HepG2 (cell line): ENCODE measurements around the gene NCOA1. TPM values are rescaled to one million over a fixed set of nuclear protein-coding genes. Genes with fewer than 3 reads are reported as not detected.

Experiments
- BORCS8-MEF2B ChIP-seq: sonication (generic); formaldehyde crosslinking; IDR thresholded peaks from 2 replicates; pipeline ENCODE4 v1.8.0; 2022; ENCODE audit warnings: mild to moderate bottlenecking, missing genetic modification reagents
- BRD4 ChIP-seq: sonication (generic); formaldehyde crosslinking; IDR thresholded peaks from 2 replicates; pipeline ENCODE4 v1.4.0; 2020; ENCODE audit warnings: missing genetic modification reagents
- DMAP1 ChIP-seq: IDR thresholded peaks from 2 replicates; pipeline ENCODE4 v1.6.1; 2016
- EED ChIP-seq: sonication (generic); formaldehyde crosslinking; IDR thresholded peaks from 2 replicates; pipeline ENCODE4 v1.5.0; 2020; ENCODE audit warnings: mild to moderate bottlenecking, missing genetic modification reagents
- HNF4A ChIP-seq: sonication (generic); formaldehyde crosslinking; IDR thresholded peaks from 2 replicates; pipeline ENCODE4 v1.4.0; 2020; ENCODE audit warnings: missing genetic modification reagents
- MATR3 ChIP-seq: sonication (generic); formaldehyde crosslinking; IDR thresholded peaks from 2 replicates; pipeline ENCODE4 v1.4.0; 2020; ENCODE audit warnings: missing genetic modification reagents
- MED13 ChIP-seq: sonication (generic); formaldehyde crosslinking; IDR thresholded peaks from 2 replicates; pipeline ENCODE4 v1.5.0; 2020; ENCODE audit warnings: missing genetic modification reagents
- MTA1 ChIP-seq: sonication (generic); formaldehyde crosslinking; IDR thresholded peaks from 2 replicates; pipeline ENCODE4 v1.4.0; 2020; ENCODE audit warnings: missing genetic modification reagents, mild to moderate bottlenecking, borderline replicate concordance
- MXD4 ChIP-seq: IDR thresholded peaks from 2 replicates; pipeline ENCODE4 v1.6.1; 2016; ENCODE audit warnings: mild to moderate bottlenecking, missing biosample characterization, missing genetic modification reagents
- NFRKB ChIP-seq: fragments of 450-650 bp; IDR thresholded peaks from 2 replicates; pipeline ENCODE4 v1.6.1; 2017
- NR2F6 ChIP-seq, 2 experiments: IDR thresholded peaks; 2 replicates each; pipeline ENCODE4 v1.6.1; 2016; ENCODE audit warnings: antibody characterized with exemption in 1 of 2, mild to moderate bottlenecking in 1 of 2
- YEATS4 ChIP-seq: sonication (generic); formaldehyde crosslinking; IDR thresholded peaks from 2 replicates; pipeline ENCODE4 v1.4.0; 2020; ENCODE audit warnings: missing genetic modification reagents, borderline replicate concordance
- YY1 ChIP-seq: IDR thresholded peaks from 2 replicates; pipeline ENCODE4 v1.6.1; 2011; ENCODE audit warnings: low read length, low read depth, moderate library complexity, mild to moderate bottlenecking; ENCODE audit not compliant: insufficient read depth, insufficient replicate concordance
- ZNF207 ChIP-seq: fragments of 450-650 bp; IDR thresholded peaks from 2 replicates; pipeline ENCODE4 v1.6.1; 2016; ENCODE audit warnings: antibody characterized with exemption, borderline replicate concordance
- ZNF326 ChIP-seq: sonication (generic); formaldehyde crosslinking; IDR thresholded peaks from 2 replicates; pipeline ENCODE4 v1.4.0; 2020; ENCODE audit warnings: missing genetic modification reagents, borderline replicate concordance
- ZNF747 ChIP-seq: sonication (generic); formaldehyde crosslinking; IDR thresholded peaks from 2 replicates; pipeline ENCODE4 v1.8.1; 2023; ENCODE audit warnings: missing genetic modification reagents, mild to moderate bottlenecking, borderline replicate concordance
- ZNF788 ChIP-seq: sonication (generic); formaldehyde crosslinking; IDR thresholded peaks from 2 replicates; pipeline ENCODE4 v1.5.0; 2020; ENCODE audit warnings: mild to moderate bottlenecking, missing genetic modification reagents, borderline replicate concordance
- ZNF879 ChIP-seq: sonication (generic); formaldehyde crosslinking; IDR thresholded peaks from 2 replicates; pipeline ENCODE4 v1.8.1; 2023; ENCODE audit warnings: missing genetic modification reagents
- polyA plus RNA-seq, 8 experiments: library from polyadenylated mRNA; depleted of rRNA in 3 of 8; stranded (reverse) in 7 of 8; unstranded in 1 of 8; fragments of >200 nt; fragmentation: Illumina TruSeq in 4 of 8; extraction: Trizol in 4 of 8; gene quantifications; 2 replicates each; pipeline versions ENCODE4 v1.2.1 to v1.2.3, GENCODE V29; 2011 to 2016; ENCODE audit warnings: low read depth in 4 of 8, missing spikeins in 1 of 8, mixed read lengths in 1 of 8; ENCODE audit not compliant: insufficient read depth in 1 of 8
- total RNA-seq, 5 experiments: library from RNA; depleted of rRNA; stranded (reverse); fragments of >200 nt; fragmentation: Illumina TruSeq; extraction: Trizol; gene quantifications; 2 replicates each; pipeline ENCODE4 v1.2.3, GENCODE V29; 2016; ENCODE audit warnings: low read depth in 1 of 5
- TF ChIP-seq, protein P1 (sequence below), 2 experiments: fragments of 450-650 bp in 1 of 2; sonication (generic) in 1 of 2; formaldehyde crosslinking; IDR thresholded peaks; 2 replicates each; pipeline versions ENCODE4 v1.5.0 to v1.8.0; 2020 to 2022; ENCODE audit warnings: mild to moderate bottlenecking in 1 of 2, missing genetic modification reagents in 1 of 2
- TF ChIP-seq, protein P2 (sequence below): IDR thresholded peaks from 2 replicates; pipeline ENCODE4 v1.6.1; 2018; ENCODE audit warnings: missing genetic modification reagents, mild to moderate bottlenecking, missing compliant biosample characterization
- TF ChIP-seq, protein P3 (sequence below): sonication (generic); formaldehyde crosslinking; IDR thresholded peaks from 2 replicates; pipeline ENCODE4 v1.5.1; 2020; ENCODE audit warnings: missing genetic modification reagents, mild to moderate bottlenecking, borderline replicate concordance
- TF ChIP-seq, protein P4 (sequence below): sonication (generic); formaldehyde crosslinking; IDR thresholded peaks from 2 replicates; pipeline ENCODE4 v1.5.0; 2020; ENCODE audit warnings: mild to moderate bottlenecking, missing genetic modification reagents, borderline replicate concordance
- TF ChIP-seq, protein P5 (sequence below): IDR thresholded peaks from 2 replicates; pipeline ENCODE4 v1.6.1; 2012; ENCODE audit warnings: inconsistent platforms

The NCOA1 gene
- total and polyA plus RNA-seq, 2 of the 13 experiments (the other 11 are each of a cell fraction or from before 2014, with no cell fraction given), result 10.0 to 10.4 TPM

DNA sequence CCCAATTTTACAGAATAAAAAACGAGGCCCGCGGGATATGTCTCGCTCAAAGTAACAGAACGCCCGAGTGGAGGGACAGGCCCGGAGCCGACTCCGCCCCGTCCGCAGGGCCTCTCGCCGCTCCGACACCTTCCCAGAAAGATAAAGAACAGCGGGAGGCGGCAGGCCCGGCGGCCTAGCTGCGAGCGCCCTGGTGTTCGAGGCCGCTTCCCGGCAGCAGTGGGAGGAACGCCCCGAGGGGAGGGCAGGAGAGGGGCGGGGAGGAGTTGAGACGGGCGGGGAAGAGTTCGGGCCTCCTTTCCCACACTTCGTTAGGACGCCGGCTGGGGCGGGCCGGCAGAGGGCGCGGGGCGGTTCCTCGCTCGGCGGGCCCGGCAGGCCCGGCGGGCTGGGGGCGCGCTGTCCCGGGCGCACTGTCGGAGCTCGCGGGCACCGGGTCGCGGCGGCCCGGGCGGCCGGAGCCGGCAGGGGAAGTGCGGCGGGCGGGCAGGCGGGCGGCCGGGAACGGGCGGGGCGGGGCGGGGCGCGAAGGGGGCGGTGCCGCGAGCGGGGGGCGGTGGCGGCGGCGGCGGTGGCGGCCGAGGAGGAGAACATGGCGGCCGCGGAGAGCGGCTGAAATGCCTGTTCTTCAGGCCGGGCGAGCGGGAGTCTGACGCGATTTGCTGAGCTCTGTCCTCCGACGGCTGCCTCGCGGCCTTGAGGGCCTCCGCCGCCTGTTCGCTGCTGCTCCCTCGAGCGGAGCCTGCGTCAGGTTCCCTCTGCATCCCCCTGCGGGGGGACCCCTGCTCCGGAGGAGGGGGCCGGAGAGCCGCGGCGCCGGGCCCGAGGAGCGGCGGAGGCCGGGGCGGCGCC is at the start of gene NCOA1 (continued):
- TF ChIP-seq, protein P1, sequence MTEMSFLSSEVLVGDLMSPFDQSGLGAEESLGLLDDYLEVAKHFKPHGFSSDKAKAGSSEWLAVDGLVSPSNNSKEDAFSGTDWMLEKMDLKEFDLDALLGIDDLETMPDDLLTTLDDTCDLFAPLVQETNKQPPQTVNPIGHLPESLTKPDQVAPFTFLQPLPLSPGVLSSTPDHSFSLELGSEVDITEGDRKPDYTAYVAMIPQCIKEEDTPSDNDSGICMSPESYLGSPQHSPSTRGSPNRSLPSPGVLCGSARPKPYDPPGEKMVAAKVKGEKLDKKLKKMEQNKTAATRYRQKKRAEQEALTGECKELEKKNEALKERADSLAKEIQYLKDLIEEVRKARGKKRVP (CRISPR knock-in tag; IDR thresholded peaks at IDR 0.05), result 0 out of 4 replicates have a peak, but pooled peaks of 1 of the 2 experiments have one; percentile 13
- TF ChIP-seq MED13 (CRISPR knock-in tag), result 0 out of 2 replicates have a peak, but pooled peaks have one; percentile 3
- peak; percentile 40; the same call in 1 of the 2 replicates for TF ChIP-seq MTA1 (CRISPR knock-in tag)
- TF ChIP-seq MXD4, result peak; percentile 67; the same call in 1 of the 2 replicates
- TF ChIP-seq ZNF326 (CRISPR knock-in tag), result no peak
- TF ChIP-seq YY1, result peak; percentile 91
- TF ChIP-seq, protein P2, sequence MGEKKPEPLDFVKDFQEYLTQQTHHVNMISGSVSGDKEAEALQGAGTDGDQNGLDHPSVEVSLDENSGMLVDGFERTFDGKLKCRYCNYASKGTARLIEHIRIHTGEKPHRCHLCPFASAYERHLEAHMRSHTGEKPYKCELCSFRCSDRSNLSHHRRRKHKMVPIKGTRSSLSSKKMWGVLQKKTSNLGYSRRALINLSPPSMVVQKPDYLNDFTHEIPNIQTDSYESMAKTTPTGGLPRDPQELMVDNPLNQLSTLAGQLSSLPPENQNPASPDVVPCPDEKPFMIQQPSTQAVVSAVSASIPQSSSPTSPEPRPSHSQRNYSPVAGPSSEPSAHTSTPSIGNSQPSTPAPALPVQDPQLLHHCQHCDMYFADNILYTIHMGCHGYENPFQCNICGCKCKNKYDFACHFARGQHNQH (CRISPR knock-in tag), result no peak
- TF ChIP-seq MATR3 (CRISPR knock-in tag), result no peak
- TF ChIP-seq BRD4 (CRISPR knock-in tag), result no peak
- no peak for TF ChIP-seq EED (CRISPR knock-in tag)
- TF ChIP-seq, protein P3, sequence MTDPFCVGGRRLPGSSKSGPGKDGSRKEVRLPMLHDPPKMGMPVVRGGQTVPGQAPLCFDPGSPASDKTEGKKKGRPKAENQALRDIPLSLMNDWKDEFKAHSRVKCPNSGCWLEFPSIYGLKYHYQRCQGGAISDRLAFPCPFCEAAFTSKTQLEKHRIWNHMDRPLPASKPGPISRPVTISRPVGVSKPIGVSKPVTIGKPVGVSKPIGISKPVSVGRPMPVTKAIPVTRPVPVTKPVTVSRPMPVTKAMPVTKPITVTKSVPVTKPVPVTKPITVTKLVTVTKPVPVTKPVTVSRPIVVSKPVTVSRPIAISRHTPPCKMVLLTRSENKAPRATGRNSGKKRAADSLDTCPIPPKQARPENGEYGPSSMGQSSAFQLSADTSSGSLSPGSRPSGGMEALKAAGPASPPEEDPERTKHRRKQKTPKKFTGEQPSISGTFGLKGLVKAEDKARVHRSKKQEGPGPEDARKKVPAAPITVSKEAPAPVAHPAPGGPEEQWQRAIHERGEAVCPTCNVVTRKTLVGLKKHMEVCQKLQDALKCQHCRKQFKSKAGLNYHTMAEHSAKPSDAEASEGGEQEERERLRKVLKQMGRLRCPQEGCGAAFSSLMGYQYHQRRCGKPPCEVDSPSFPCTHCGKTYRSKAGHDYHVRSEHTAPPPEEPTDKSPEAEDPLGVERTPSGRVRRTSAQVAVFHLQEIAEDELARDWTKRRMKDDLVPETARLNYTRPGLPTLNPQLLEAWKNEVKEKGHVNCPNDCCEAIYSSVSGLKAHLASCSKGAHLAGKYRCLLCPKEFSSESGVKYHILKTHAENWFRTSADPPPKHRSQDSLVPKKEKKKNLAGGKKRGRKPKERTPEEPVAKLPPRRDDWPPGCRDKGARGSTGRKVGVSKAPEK, result no peak
- TF ChIP-seq YEATS4 (CRISPR knock-in tag), result peak; percentile 19; the same call in 1 of the 2 replicates
- TF ChIP-seq, protein P4, sequence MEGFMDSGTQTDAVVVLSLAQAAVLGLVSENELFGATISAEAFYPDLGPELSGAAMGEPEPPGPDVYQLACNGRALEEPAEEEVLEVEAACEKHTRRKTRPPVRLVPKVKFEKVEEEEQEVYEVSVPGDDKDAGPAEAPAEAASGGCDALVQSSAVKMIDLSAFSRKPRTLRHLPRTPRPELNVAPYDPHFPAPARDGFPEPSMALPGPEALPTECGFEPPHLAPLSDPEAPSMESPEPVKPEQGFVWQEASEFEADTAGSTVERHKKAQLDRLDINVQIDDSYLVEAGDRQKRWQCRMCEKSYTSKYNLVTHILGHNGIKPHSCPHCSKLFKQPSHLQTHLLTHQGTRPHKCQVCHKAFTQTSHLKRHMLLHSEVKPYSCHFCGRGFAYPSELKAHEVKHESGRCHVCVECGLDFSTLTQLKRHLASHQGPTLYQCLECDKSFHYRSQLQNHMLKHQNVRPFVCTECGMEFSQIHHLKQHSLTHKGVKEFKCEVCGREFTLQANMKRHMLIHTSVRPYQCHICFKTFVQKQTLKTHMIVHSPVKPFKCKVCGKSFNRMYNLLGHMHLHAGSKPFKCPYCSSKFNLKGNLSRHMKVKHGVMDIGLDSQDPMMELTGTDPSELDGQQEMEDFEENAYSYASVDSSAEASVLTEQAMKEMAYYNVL (CRISPR knock-in tag), result no peak
- TF ChIP-seq DMAP1 (CRISPR knock-in tag), result peak; percentile 41; the same call in 1 of the 2 replicates
- TF ChIP-seq ZNF207, result no peak
- TF ChIP-seq NFRKB, result no peak
- TF ChIP-seq ZNF747, result 0 out of 2 replicates have a peak, but pooled peaks have one; percentile 31
- no peak for TF ChIP-seq ZNF879 (CRISPR knock-in tag)
- 0 out of 2 replicates have a peak, but pooled peaks have one; percentile 11 for TF ChIP-seq HNF4A (CRISPR knock-in tag)
- no peak for TF ChIP-seq NR2F6 (IDR thresholded peaks at IDR 0.05)
- TF ChIP-seq NR2F6 (CRISPR knock-in tag; IDR thresholded peaks at IDR 0.05), result no peak
- TF ChIP-seq ZNF788 (CRISPR knock-in tag), result no peak; the same call in 1 of the 2 replicates
- no peak for TF ChIP-seq BORCS8-MEF2B (CRISPR knock-in tag)
- TF ChIP-seq, protein P5, sequence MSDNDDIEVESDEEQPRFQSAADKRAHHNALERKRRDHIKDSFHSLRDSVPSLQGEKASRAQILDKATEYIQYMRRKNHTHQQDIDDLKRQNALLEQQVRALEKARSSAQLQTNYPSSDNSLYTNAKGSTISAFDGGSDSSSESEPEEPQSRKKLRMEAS, result peak; percentile 29; the same call in 1 of the 2 replicates
